ENCODE measurements around the gene SRSF9. TPM values are rescaled to one million over a fixed set of nuclear protein-coding genes. Genes with fewer than 3 reads are reported as not detected.
"Not testable (repeated sequence)": the region's sequence is repeated elsewhere in the genome, so short reads cannot be mapped to it uniquely, and the experiment has no call there.

The SRSF9 gene
- total RNA-seq, 2 experiments from 2014 or later = 140 to 209 TPM

DNA sequence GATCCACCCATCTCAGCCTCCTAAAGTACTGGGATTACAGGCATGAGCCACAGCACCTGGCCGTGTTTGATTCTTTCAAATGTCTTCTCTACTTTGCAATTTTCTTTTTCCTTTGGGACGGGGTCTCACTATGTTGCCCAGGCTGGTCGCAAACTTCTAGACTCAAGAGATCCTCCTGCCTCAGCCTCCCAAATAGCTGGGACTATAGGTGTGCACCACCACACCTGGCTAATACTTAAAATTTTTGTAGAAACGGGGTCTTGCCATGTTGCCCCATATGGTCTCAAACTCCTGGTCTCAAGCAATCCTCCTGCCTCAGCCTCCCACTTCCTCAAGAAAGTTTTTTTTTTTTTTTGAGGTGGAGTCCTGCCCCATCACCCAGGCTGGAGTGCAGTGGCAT lies 21.6 kb downstream of the SRSF9 start:
- Mint-ChIP-seq H3K27ac (peak overlapping the region; percentile 93), H3K27me3 (no peaks in the 10 kb centered on the region), H3K4me1 (peaks cover 33% of the 10 kb centered on the region), H3K36me3 (ENCODE audit: low read depth) (peaks cover 37% of the 10 kb centered on the region), H3K9me3 (ENCODE audit: low read depth) (no peaks in the 10 kb centered on the region), H3K4me3 (peak overlapping the region; percentile 98)
- POLR2A ChIA-PET = no interaction called here
- DNase-seq = no peak
- intact Hi-C loops (cut with DNase I, micrococcal nuclease) = loop anchor here (2.0 kb wide), 3 partner anchors 21 to 247 kb away; partner anchors contain the start of genes DYNLL1 (in 1 of the 2), RPLP0 (in 1 of the 2) and SRSF9 (in 1 of the 2)
- CTCF ChIA-PET = interaction anchor here (0.7 to 1.2 kb wide), 7 partner anchors 9 to 122 kb away, joined by 3 to 5 read pairs (median 3); partner anchors contain the start of gene SRSF9
- ATAC-seq = no peak

- POLR2A ChIA-PET = interaction anchor here (0.7 kb wide), 2 partner anchors 120 to 813 kb away, joined by 4 to 8 read pairs; no protein-coding TSS in a partner anchor
- Mint-ChIP-seq H3K27ac (peak overlapping the region; percentile 93), H3K4me3 (peak overlapping the region; percentile 98), H3K36me3 (ENCODE audit: low read depth) (peaks cover 40% of the 10 kb centered on the region), H3K4me1 (peaks cover 33% of the 10 kb centered on the region)
- H3K9me3 Mint-ChIP-seq (ENCODE audit: low read depth); DNase-seq; H3K27me3 Mint-ChIP-seq; ATAC-seq: not testable (repeated sequence)
- intact Hi-C loops (cut with DNase I, micrococcal nuclease) = loop anchor here (1.0 to 2.0 kb wide), 5 partner anchors 9 to 246 kb away; partner anchors contain the start of genes COX6A1 (in 2 of the 2), SRSF9 (in 2 of the 2), DYNLL1 (in 1 of the 2) and RPLP0 (in 1 of the 2)
- CTCF ChIA-PET = interaction anchor here (1.1 to 1.2 kb wide), 3 partner anchors 12 to 50 kb away, joined by 4 read pairs; no protein-coding TSS in a partner anchor
Measured at GRCh38 chr12:120446844-120447178, 22.7 kb downstream of the SRSF9 start.

- H3K9me3 Mint-ChIP-seq (ENCODE audit: low read depth) = no peaks in the 10 kb centered on the region
- H3K4me3 Mint-ChIP-seq = peak within 1 kb of the TSS; percentile 98
- no peaks in the 10 kb centered on the region for H3K27me3 Mint-ChIP-seq
- ChIA-PET POLR2A (no interaction called here), CTCF (interaction anchor here (1.1 kb wide), 1 partner anchor 50 kb away, joined by 4 read pairs; no protein-coding TSS in a partner anchor)
- DNase-seq (peak; percentile 93), ATAC-seq (peak; percentile 95)
- intact Hi-C loops (cut with DNase I, micrococcal nuclease) = loop anchor here (1.0 to 2.0 kb wide), 5 partner anchors 8 to 245 kb away; partner anchors contain the start of genes COX6A1 (in 2 of the 2), SRSF9 (in 2 of the 2), DYNLL1 (in 1 of the 2) and RPLP0 (in 1 of the 2)
- peaks cover 46% of the 10 kb centered on the region for H3K36me3 Mint-ChIP-seq (ENCODE audit: low read depth)
- peak within 1 kb of the TSS; percentile 93 for H3K27ac Mint-ChIP-seq
- H3K4me1 Mint-ChIP-seq = peaks cover 33% of the 10 kb centered on the region
Measured at GRCh38 chr12:120445911-120446843, 23.4 kb downstream of the SRSF9 start, which contains the start of the genes GATC and TRIAP1. TSS of gene GATC (plus strand) at chr12:120446444. CDS start at chr12:120446481, 37 bp downstream. TSS of gene TRIAP1 (minus strand) at chr12:120446384. CDS start at chr12:120446372, 12 bp downstream.

DNA sequence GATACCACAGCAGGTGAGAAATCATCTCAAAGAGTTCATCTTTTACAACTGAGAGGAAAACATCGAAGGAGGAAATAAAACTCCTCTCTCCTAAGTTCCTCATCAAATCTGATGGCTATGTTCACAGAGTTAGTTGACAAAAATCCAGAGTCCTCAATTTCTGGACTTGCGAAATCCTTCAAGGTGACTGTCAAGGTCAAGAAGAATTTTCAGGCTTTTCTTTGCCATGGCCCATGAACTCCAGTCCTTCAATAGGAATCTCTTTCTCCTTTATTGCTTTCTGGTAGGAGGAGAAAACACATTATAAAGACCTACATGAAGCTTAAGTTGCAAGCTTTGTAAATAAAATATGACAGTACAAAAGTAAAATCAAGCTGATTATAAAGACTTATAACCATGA lies 24.9 kb downstream of the SRSF9 start:
- no peaks in the 10 kb centered on the region for H3K9me3 Mint-ChIP-seq (ENCODE audit: low read depth)
- peaks cover 56% of the 10 kb centered on the region for H3K36me3 Mint-ChIP-seq (ENCODE audit: low read depth)
- intact Hi-C loops (cut with DNase I, micrococcal nuclease) = no loop called here
- H3K4me3 Mint-ChIP-seq = peak overlapping the region; percentile 98
- no peak for DNase-seq
- peaks cover 42% of the 10 kb centered on the region for H3K4me1 Mint-ChIP-seq
- H3K27me3 Mint-ChIP-seq = no peaks in the 10 kb centered on the region
- ChIA-PET CTCF (interaction anchor here (0.7 to 2.2 kb wide), 7 partner anchors 8 to 128 kb away, joined by 3 to 10 read pairs (median 3); no protein-coding TSS in a partner anchor), POLR2A (interaction anchor here (0.6 to 0.7 kb wide), 2 partner anchors 105 to 1781 kb away, joined by 3 to 4 read pairs; no protein-coding TSS in a partner anchor)
- peak overlapping the region; percentile 93 for H3K27ac Mint-ChIP-seq
- no peak for ATAC-seq

GRCh38 chr12:120439646-120440247 lies 29.8 kb downstream of the SRSF9 start:
- CTCF ChIA-PET = interaction anchor here (0.6 to 2.0 kb wide), 23 partner anchors 8 to 463 kb away, joined by 3 to 12 read pairs (median 3); partner anchors contain the start of genes POP5 and SRSF9

DNA sequence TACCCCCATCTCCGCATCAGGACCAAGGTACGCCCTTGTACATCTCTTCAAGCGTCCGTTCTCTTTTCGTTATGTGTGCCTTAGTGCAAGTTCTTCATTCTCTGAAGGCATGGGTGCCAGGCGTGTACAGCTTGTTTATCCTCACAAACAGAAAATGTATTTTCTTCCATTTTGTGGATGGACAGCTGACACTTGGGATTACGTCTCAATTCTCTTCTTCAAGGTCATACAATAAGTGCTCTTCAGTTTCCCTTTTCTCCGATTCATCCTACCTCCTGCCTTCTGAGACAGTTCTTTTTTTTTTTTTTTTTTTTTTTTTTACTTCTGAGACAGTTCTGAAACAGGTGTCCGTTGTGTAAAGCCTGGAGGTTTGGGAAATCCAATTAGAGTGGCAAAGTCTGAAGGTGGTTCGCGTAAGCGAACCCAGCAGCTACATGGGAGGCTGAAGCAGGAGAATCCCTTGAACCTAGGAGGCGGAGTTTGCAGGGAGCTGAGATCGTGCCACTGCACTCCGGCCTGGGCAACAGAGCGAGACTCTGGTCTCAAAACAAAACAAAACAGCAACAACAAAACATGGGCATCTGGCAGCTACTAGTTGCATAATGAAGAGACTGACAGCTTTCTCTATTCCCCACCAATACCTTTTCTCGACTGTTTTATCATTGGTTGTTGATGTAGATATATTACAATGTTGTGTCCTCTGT lies 30.9 kb downstream of the SRSF9 start:
- CTCF ChIA-PET = interaction anchor here (0.6 to 2.1 kb wide), 18 partner anchors 9 to 857 kb away, joined by 3 to 9 read pairs (median 3); partner anchors contain the start of genes DYNLL1 and POP5
- DNase-seq = no peak
- intact Hi-C loops (cut with DNase I, micrococcal nuclease) = loop anchor here (1.0 to 10.0 kb wide), 17 partner anchors 8 to 426 kb away; partner anchors contain the start of genes DYNLL1 (in 2 of the 2), GATC (in 2 of the 2), SRSF9 (in 2 of the 2) and TRIAP1 (in 2 of the 2)
- H3K36me3 Mint-ChIP-seq (ENCODE audit: low read depth) = peaks cover 34% of the 10 kb centered on the region
- H3K9me3 Mint-ChIP-seq (ENCODE audit: low read depth) = no peaks in the 10 kb centered on the region
- POLR2A ChIA-PET = interaction anchor here (0.6 to 2.1 kb wide), 4 partner anchors 28 to 238 kb away, joined by 3 to 11 read pairs (median 6); partner anchors contain the start of genes RNU4-2 and RPLP0
- H3K4me1 Mint-ChIP-seq = peaks cover 20% of the 10 kb centered on the region
- no peak for ATAC-seq
- peak overlapping the region; percentile 99 for H3K27ac Mint-ChIP-seq
- no peaks in the 10 kb centered on the region for H3K27me3 Mint-ChIP-seq
- H3K4me3 Mint-ChIP-seq = peak overlapping the region; percentile 99

More at GRCh38 chr12:120439646-120440247, 29.8 kb downstream of the SRSF9 start:
- Mint-ChIP-seq H3K4me1 (peaks cover 29% of the 10 kb centered on the region), H3K36me3 (ENCODE audit: low read depth) (peaks cover 42% of the 10 kb centered on the region), H3K9me3 (ENCODE audit: low read depth) (no peaks in the 10 kb centered on the region), H3K27me3 (no peaks in the 10 kb centered on the region), H3K27ac (peak overlapping the region; percentile 45), H3K4me3 (peak overlapping the region; percentile 43)
- peak; percentile 46 for ATAC-seq
- DNase-seq = peak; percentile 89
- intact Hi-C loops (cut with DNase I, micrococcal nuclease) = loop anchor here (1.0 to 10.0 kb wide), 11 partner anchors 29 to 427 kb away; partner anchors contain the start of genes DYNLL1 (in 2 of the 2), MLEC (in 1 of the 2), PLA2G1B (in 1 of the 2) and RNU4-1 (in 1 of the 2)
- POLR2A ChIA-PET = no interaction called here

GRCh38 chr12:120437735-120438494 lies 31.6 kb downstream of the SRSF9 start, which contains the start of gene COX6A1:
TSS of gene COX6A1 (plus strand) at chr12:120438113. CDS start at chr12:120438127, 14 bp downstream.
- POLR2A ChIA-PET = interaction anchor here (1.0 to 2.1 kb wide), 4 partner anchors 29 to 237 kb away, joined by 3 to 11 read pairs (median 4); partner anchors contain the start of genes POP5, RNU4-2 and RPLP0

DNA sequence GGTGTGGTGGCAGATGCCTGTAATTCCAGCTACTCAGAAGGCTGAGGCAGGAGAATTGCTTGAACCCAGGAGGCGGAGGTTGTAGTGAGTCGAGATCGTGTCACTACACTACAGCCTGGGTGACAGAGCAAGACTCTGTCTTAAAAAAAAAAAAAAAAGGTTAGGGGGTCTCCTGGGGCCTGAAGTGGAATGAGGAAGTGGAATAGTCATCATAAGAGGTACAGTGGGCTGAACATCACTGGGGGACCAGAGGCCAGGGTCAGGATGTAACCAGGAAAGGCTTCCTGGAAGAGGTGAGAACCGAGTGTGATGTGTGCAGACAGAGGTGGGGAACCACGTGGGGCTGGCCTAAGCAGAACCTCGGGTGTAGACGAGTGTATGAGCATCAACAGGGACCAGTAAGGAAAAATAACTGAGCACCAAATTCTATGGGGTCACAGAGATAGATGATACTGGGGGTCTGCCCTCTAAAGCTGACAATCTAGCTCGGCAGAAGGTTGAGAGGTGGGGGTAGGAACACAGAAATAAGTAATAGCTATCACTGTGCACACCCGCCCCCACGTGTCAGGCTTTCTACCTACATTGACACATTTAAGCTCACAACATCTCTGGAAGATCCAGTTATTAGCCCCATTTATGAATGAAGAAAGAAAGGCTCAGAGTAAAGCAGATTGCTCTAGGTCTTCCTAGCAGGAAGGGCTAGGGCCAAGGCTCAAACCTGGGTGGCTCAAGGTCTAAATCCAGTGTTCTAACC lies 36.6 kb downstream of the SRSF9 start:
- intact Hi-C loops (cut with DNase I, micrococcal nuclease) = loop anchor here in 1 of 2 experiments (10.0 kb wide), 1 partner anchor 208 kb away; no protein-coding TSS in a partner anchor
- DNase-seq (no peak), ATAC-seq (no peak)
- Mint-ChIP-seq H3K4me3 (no peak overlapping the region), H3K27ac (no peak overlapping the region), H3K36me3 (ENCODE audit: low read depth) (no peaks in the 10 kb centered on the region), H3K4me1 (peaks cover 20% of the 10 kb centered on the region), H3K9me3 (ENCODE audit: low read depth) (no peaks in the 10 kb centered on the region), H3K27me3 (peaks cover 10% of the 10 kb centered on the region)
- POLR2A ChIA-PET = interaction anchor here (0.7 kb wide), 1 partner anchor 140 kb away, joined by 3 read pairs; the partner anchor contains the start of gene RNU4-1
- CTCF ChIA-PET = interaction anchor here (0.7 to 3.4 kb wide), 5 partner anchors 11 to 108 kb away, joined by 3 to 23 read pairs (median 5); no protein-coding TSS in a partner anchor

More at GRCh38 chr12:120437735-120438494, 31.6 kb downstream of the SRSF9 start, which contains the start of gene COX6A1:
- ATAC-seq (peak; percentile 97), DNase-seq (peak; percentile 99)
- Mint-ChIP-seq H3K4me3 (peak within 1 kb of the TSS; percentile 99), H3K36me3 (ENCODE audit: low read depth) (peaks cover 29% of the 10 kb centered on the region), H3K27ac (peak within 1 kb of the TSS; percentile 99), H3K4me1 (peaks cover 23% of the 10 kb centered on the region), H3K9me3 (ENCODE audit: low read depth) (no peaks in the 10 kb centered on the region), H3K27me3 (peaks cover 4% of the 10 kb centered on the region)
- intact Hi-C loops (cut with DNase I, micrococcal nuclease) = loop anchor here (1.0 to 10.0 kb wide), 17 partner anchors 8 to 426 kb away; partner anchors contain the start of genes GATC (in 2 of the 2), SRSF9 (in 2 of the 2), TRIAP1 (in 2 of the 2) and COQ5 (in 1 of the 2)
- CTCF ChIA-PET = interaction anchor here (0.5 to 2.1 kb wide), 16 partner anchors 9 to 858 kb away, joined by 3 to 9 read pairs (median 3); partner anchors contain the start of genes DYNLL1 and POP5
